Muscle of arm (tissue), 12 donors: Measurements from ENCODE around the gene TRIOBP. TPM values are rescaled to one million over a fixed set of nuclear protein-coding genes. Genes with fewer than 3 reads are reported as not detected.
A peak's percentile ranks its signal among the peaks of the same experiment; 100 is the strongest.

Source experiments
- DNase-seq: peaks from one replicate; pipeline ENCODE4 v3.0.0-alpha.2; 2013
- polyA plus RNA-seq, 12 donors: library from polyadenylated mRNA; unstranded; fragments of 120-200 nt; gene quantifications; one replicate each; pipeline ENCODE4 v1.2.1, GENCODE V29; 2013; ENCODE audit not compliant: insufficient read length in 12 of 12

TRIOBP gene
- polyA plus RNA-seq, 12 donors, result 33.8 to 64.5 (median 39.2) TPM; not detected in 1

- no peak for DNase-seq
Measured at GRCh38 chr22:37802310-37803194, 105.7 kb downstream of the TRIOBP start.

- no peak for DNase-seq
Measured at GRCh38 chr22:37803195-37803638, 106.4 kb downstream of the TRIOBP start.

DNA sequence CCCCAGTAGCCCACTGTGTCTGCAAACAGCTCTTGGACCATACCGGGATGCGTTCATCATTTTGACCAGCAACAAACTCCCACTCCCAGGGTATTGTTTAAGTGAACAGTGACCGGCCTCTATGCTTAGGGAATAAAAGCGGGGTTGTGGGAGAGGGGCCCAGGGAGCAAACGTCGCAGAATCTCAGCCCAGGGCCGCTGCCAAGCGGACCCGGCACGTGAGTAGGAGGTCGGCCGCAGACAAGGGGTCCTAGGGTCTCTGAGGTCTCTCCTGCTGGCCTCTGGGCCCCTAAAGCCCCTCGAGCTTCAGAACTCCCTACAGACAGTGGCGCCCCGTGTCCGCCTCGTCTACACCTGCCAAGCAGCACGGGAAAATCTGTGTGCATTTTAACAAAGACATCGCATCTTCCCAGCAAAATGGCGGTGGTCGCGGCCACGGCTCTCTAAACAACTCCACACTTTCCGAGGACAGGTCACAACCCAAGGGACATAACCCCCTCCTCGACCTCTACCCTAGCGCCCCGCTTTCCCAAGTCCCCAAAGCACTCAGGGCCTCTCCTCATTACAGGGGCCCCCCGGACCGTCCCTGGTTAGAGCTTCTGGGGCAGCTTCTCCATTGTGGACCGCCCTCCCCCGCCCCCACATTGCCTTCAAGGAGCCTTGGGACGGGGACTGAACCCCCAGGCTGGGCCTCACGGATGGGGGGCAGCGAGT is 106.9 kb downstream of the TRIOBP start:
- no peak for DNase-seq

GRCh38 chr22:37804352-37804880 is 107.6 kb downstream of the TRIOBP start:
- no peak for DNase-seq

DNA sequence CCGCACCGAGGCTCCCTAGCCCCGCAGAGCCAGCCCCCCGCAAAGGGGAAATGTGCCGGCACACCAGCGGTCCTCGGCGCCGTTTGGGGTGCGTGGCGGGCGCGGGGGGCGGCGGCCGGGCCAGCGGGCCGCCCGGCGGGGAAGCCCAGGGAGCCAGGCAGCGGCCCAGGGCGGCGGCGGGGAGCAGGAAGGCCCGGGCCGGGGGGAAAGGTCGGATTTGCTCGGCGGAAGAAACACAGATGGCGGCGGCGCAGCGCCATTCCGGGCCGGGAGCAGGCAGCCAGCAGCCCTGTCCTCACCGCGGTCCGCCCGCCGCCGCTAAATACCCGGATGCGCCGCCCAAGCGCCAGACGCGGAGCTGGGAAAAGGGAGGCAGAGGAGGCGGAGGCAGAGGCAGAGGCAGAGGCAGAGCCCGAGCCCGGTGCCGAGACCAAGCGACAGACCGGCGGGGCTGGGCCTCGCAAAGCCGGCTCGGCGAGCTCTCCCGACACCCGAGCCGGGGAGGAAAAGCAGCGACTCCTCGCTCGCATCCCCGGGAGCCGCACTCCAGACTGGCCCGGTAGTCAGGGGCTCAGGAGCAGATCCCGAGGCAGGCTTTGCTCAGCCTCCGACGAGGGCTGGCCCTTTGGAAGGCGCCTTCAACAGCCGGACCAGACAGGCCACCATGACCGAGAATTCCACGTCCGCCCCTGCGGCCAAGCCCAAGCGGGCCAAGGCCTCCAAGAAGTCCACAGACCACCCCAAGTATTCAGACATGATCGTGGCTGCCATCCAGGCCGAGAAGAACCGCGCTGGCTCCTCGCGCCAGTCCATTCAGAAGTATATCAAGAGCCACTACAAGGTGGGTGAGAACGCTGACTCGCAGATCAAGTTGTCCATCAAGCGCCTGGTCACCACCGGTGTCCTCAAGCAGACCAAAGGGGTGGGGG is 108.3 kb downstream of the TRIOBP start:
- peak; percentile 93 for DNase-seq

DNA sequence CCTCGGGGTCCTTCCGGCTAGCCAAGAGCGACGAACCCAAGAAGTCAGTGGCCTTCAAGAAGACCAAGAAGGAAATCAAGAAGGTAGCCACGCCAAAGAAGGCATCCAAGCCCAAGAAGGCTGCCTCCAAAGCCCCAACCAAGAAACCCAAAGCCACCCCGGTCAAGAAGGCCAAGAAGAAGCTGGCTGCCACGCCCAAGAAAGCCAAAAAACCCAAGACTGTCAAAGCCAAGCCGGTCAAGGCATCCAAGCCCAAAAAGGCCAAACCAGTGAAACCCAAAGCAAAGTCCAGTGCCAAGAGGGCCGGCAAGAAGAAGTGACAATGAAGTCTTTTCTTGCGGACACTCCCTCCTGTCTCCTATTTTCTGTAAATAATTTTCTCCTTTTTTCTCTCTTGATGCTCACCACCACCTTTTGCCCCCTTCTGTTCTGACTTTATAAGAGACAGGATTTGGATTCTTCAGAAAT is 109.0 kb downstream of the TRIOBP start:
- DNase-seq, result no peak

DNA sequence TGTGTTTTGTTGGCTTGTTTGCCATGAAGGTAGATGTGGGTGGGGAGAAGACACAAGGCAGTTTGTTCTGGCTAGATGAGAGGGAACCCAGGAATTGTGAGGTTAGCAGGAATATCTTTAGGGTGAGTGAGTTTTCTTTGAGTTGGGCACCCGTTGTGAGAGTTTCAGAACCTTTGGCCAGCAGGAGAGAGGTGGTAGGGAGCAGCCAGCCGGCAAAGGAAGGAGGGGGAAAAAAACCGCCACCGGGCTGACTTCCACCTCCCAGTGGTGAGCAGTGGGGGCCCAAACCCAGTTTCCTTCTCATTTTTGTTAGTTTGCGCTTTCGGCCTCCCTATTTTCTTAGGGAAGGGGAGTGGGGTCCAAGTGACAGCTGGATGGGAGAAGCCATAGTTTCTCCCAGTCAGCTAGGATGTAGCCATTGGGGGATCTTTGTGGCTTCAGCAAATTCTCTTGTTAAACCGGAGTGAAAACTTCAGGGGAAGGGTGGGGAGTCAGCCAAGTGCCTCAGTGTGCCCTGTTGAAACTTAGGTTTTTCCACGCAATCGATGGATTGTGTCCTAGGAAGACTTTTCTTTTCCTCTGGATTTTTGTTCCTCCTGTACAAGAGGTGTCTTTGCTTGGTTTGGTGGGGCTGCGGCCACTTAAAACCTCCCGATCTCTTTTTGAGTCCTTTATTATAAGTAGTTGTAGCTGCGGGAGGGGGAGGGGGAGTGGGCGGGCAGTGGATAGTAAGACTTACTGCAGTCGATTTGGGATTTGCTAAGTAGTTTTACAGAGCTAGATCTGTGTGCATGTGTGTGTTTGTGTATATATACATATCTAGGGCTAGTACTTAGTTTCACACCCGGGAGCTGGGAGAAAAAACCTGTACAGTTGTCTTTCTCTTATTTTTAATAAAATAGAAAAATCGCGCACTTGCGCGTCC is 109.8 kb downstream of the TRIOBP start:
- no peak for DNase-seq

DNA sequence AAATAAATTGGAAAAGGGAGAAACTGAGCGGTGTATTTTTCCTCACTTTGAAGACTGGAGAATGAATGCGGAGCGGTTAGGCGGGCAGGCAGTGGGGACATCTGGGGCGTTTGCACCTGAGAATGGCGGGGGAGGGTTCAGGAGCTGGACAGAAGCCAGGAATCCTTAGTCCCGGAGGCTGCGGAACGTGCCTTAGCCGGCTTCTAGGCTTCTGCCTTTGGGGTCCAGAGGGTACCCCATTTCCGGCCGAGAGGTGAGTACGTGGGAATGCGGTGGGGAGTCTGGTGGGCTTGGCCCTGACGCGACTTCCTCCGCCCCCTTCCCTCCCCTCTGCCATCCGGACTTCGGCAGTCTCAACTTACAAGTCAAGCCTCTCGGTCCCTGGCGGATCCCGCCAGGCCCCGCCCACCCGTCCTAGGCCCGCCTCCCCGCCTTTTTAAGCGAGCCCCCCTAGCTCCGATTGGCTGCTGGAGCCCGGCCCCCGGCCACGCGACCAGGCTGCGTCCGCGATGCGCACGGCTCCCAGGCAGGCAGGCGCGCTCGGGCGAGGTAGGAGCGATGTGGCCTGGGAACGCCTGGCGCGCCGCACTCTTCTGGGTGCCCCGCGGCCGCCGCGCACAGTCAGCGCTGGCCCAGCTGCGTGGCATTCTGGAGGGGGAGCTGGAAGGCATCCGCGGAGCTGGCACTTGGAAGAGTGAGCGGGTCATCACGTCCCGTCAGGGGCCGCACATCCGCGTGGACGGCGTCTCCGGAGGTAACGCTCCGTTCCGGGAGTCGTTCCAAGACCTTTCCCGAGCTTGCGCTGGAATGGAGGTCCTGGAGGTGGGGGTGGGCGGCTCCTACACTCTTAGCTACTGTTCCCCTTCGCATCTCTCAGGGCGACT is 110.8 kb downstream of the TRIOBP start, which contains the start of gene GCAT:
TSS of gene GCAT (plus strand) at position 525 of the 884 bp plus-strand sequence. CDS start at position 559, 34 bp downstream.
- peak; percentile 96 for DNase-seq

- DNase-seq, result no peak
Measured at GRCh38 chr22:37808294-37808657, 111.4 kb downstream of the TRIOBP start.

GRCh38 chr22:37809672-37810333 is 113.0 kb downstream of the TRIOBP start:
- DNase-seq, result no peak

- DNase-seq, result no peak
Measured at GRCh38 chr22:37811867-37812266, 115.0 kb downstream of the TRIOBP start.

GRCh38 chr22:37812869-37813678 is 116.2 kb downstream of the TRIOBP start:
- no peak for DNase-seq

GRCh38 chr22:37815593-37815992 is 118.7 kb downstream of the TRIOBP start:
- DNase-seq, result no peak

GRCh38 chr22:37816543-37817180 is 119.8 kb downstream of the TRIOBP start:
- DNase-seq, result no peak

DNA sequence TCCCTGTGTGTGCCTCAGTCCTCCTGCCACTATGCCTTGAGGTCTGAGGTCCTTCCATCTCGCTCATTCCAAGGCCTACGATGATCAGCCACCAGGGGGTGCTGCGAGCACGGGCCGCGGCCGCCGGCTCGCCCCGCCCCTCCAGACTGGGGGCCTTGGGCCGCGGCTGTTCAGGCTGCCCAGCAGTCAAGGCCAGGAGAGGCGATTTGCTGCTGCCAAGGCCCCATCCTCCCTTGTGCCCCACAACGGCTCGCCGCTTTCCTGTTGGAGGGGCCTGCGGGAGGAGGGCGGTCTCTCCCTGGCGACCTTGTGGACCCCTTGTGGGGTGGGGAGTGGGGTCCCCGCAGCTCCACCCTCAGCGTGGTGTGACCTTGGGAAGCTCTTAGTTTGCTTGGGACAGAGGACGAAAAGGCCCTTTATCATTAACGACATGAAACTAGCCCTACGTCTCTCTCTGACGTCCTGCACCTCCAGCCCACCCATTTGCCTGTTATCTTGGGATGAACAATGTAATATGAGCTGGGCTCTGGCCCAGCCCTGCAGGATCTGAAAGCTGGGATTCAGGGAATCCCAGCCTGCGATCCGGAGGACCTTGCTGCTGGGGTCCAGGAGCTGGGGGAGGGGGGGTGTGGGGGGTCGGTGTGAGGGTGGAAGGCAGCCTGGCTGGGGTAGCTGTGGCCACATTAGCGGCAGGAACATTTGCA is 121.0 kb downstream of the TRIOBP start:
- peak; percentile 85 for DNase-seq

DNA sequence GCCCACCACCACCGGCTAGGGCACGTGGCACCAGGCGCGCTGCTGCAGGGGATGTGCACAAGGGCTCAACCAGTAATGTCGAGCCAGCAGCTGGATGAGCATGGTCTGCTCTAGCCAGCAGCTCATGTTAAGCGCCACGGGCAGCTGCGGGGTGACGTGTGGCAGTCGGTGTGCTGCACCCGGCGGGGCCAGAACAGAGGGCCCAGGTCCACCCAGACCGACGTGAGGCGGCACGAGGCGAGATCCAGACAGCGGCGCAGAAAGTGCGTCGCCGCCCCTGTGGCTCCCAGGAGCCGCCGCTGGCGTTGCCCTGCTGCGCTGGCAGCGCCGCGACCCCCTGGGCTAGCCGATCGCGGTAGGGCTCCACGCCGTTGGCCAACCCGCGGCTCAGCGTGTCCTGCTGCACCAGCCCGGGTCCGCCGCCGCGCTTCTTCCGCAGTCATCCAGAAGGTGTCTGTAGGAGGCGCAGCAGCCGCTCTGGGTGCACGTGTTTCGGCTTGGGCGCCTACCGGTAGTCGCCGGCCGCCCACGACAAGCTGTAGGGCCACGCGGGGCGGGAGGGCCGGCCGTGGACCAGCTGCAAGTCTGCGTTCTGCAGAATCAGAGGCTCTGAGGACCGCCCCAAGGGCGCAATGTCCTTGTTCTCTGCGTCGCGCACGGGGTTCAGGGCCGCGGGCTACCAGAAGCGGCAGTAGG is 121.7 kb downstream of the TRIOBP start:
- peak; percentile 28 for DNase-seq
